HCT116 (cell line): ENCODE measurements around the gene CRACDL.

Experiments
- ATF3 ChIP-seq: IDR thresholded peaks from 2 replicates; pipeline ENCODE4 v1.6.1; 2012
- CEBPB ChIP-seq: IDR thresholded peaks from 2 replicates; pipeline ENCODE4 v1.6.1; 2012; ENCODE audit warnings: low read depth
- CTCF ChIP-seq, 3 experiments: fragments of 200-600 bp in 1 of 3; sonication (generic) in 1 of 3; IDR thresholded peaks in 2 of 3; conservative IDR thresholded peaks in 1 of 3; 2 replicates each; pipeline ENCODE4 v1.5.1; 2012 to 2017; ENCODE audit warnings: low read depth in 2 of 3, low read length in 2 of 3, antibody characterized with exemption in 1 of 3, borderline replicate concordance in 1 of 3, control low read depth in 1 of 3, mild to moderate bottlenecking in 1 of 3, mixed read lengths in 1 of 3, mixed run types in 1 of 3, moderate library complexity in 1 of 3; ENCODE audit not compliant: insufficient read depth in 1 of 3
- EGR1 ChIP-seq: IDR thresholded peaks from 2 replicates; pipeline ENCODE4 v1.6.1; 2012; ENCODE audit warnings: low read depth
- ELF1 ChIP-seq: IDR thresholded peaks from 2 replicates; pipeline ENCODE4 v1.6.1; 2012; ENCODE audit warnings: low read depth, borderline replicate concordance
- EZH2 ChIP-seq: fragments of 200-600 bp; sonication (generic); IDR thresholded peaks from 2 replicates; pipeline ENCODE4 v1.6.1; 2017; ENCODE audit warnings: antibody characterized with exemption, mixed run types
- EZH2phosphoT487 ChIP-seq: fragments of 200-600 bp; IDR thresholded peaks from 2 replicates; pipeline ENCODE4 v1.6.1; 2018; ENCODE audit warnings: antibody characterized with exemption, borderline replicate concordance
- POLR2A ChIP-seq: IDR thresholded peaks from 2 replicates; pipeline ENCODE4 v1.7.0; 2011; ENCODE audit warnings: borderline replicate concordance; ENCODE audit not compliant: insufficient read depth, insufficient read length; ENCODE audit errors: extremely low read depth
- RAD21 ChIP-seq: IDR thresholded peaks from 2 replicates; pipeline ENCODE4 v1.6.1; 2012; ENCODE audit warnings: low read depth, mild to moderate bottlenecking
- SIN3A ChIP-seq: IDR thresholded peaks from 2 replicates; pipeline ENCODE4 v1.6.1; 2012; ENCODE audit warnings: low read depth
- SRF ChIP-seq: IDR thresholded peaks from 2 replicates; pipeline ENCODE4 v1.6.1; 2012; ENCODE audit warnings: low read depth
- YY1 ChIP-seq: IDR thresholded peaks from 2 replicates; pipeline ENCODE4 v1.6.1; 2011; ENCODE audit warnings: low read length, low read depth, moderate library complexity, mild to moderate bottlenecking; ENCODE audit not compliant: insufficient replicate concordance; ENCODE audit errors: extremely low read depth
- ZNF274 ChIP-seq: fragments of 200-500 bp; sonication (Bioruptor generic); IDR thresholded peaks from 2 replicates; pipeline ENCODE4 v1.6.1; 2014; ENCODE audit warnings: mild to moderate bottlenecking, low read depth, low read length, inconsistent platforms
- TF ChIP-seq, protein P1 (sequence below): IDR thresholded peaks from 2 replicates; pipeline ENCODE4 v1.6.1; 2012; ENCODE audit warnings: low read depth

- no peak for TF ChIP-seq EZH2
- TF ChIP-seq ATF3: no peak
- TF ChIP-seq EGR1: no peak
- no peak for TF ChIP-seq CTCF (IDR thresholded peaks at IDR 0.05 in 2 of 3, conservative IDR thresholded peaks at IDR 0.05 in 1 of 3; ENCODE audit: borderline replicate concordance in 1 of 3, insufficient read depth in 1 of 3, low read depth in 2 of 3, low read length in 2 of 3)
- no peak for TF ChIP-seq ZNF274
- TF ChIP-seq POLR2A: no peak
- TF ChIP-seq SRF: no peak
- no peak for TF ChIP-seq CEBPB
- no peak for TF ChIP-seq EZH2phosphoT487
- TF ChIP-seq SIN3A: no peak
- TF ChIP-seq RAD21: no peak
- TF ChIP-seq, protein P1, sequence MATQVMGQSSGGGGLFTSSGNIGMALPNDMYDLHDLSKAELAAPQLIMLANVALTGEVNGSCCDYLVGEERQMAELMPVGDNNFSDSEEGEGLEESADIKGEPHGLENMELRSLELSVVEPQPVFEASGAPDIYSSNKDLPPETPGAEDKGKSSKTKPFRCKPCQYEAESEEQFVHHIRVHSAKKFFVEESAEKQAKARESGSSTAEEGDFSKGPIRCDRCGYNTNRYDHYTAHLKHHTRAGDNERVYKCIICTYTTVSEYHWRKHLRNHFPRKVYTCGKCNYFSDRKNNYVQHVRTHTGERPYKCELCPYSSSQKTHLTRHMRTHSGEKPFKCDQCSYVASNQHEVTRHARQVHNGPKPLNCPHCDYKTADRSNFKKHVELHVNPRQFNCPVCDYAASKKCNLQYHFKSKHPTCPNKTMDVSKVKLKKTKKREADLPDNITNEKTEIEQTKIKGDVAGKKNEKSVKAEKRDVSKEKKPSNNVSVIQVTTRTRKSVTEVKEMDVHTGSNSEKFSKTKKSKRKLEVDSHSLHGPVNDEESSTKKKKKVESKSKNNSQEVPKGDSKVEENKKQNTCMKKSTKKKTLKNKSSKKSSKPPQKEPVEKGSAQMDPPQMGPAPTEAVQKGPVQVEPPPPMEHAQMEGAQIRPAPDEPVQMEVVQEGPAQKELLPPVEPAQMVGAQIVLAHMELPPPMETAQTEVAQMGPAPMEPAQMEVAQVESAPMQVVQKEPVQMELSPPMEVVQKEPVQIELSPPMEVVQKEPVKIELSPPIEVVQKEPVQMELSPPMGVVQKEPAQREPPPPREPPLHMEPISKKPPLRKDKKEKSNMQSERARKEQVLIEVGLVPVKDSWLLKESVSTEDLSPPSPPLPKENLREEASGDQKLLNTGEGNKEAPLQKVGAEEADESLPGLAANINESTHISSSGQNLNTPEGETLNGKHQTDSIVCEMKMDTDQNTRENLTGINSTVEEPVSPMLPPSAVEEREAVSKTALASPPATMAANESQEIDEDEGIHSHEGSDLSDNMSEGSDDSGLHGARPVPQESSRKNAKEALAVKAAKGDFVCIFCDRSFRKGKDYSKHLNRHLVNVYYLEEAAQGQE: no peak
- no peak for TF ChIP-seq YY1
- no peak for TF ChIP-seq ELF1
These were observed 102.1 kb downstream of the CRACDL start for GRCh38 chr2:98833917-98834263.
